PC-3 (cell line): ENCODE results near the gene AQP6. TPM values are rescaled to one million over a fixed set of nuclear protein-coding genes. Genes with fewer than 3 reads are reported as not detected.
A peak's percentile ranks its signal among the peaks of the same experiment; 100 is the strongest.

ENCODE experiments used
- ATAC-seq: fragments of 200-7000 bp; cut with Tn5 transposase; 2 replicates; pipeline ENCODE4 v1.9.1; 2020; ENCODE audit warnings: mild to moderate bottlenecking, moderate library complexity
- BruUV-seq: library from RNA; stranded (reverse); fragments of 400-500 nt; replicated peaks from 2 replicates; lab custom pipeline; 2021; lab: Mats Ljungman, UMichigan
- CTCF ChIA-PET: fragments of 300-600 bp; sonication (Branson Sonifier 250); formaldehyde crosslinking; loops from one replicate; lab custom pipeline; 2022; ENCODE audit warnings: antibody characterized with exemption; lab: Charles Lee
- POLR2A ChIA-PET: fragments of 300-600 bp; sonication (Branson Sonifier 250); formaldehyde crosslinking; loops from one replicate; lab custom pipeline; 2022; ENCODE audit warnings: antibody characterized with exemption; ENCODE audit not compliant: unreplicated experiment; lab: Charles Lee
- DNase-seq: peaks from one replicate; pipeline ENCODE4 v3.0.0-alpha.2; 2015
- H2AFZ ChIP-seq: fragments of 300-600 bp; sonication (generic); 2 replicates; pipeline ENCODE4 v1.6.0; 2016; ENCODE audit warnings: antibody characterized with exemption, low read length
- H3F3A ChIP-seq: fragments of 300-600 bp; sonication (generic); one replicate; pipeline ENCODE4 v1.6.0; 2017; ENCODE audit warnings: antibody characterized with exemption, low read length, control low read depth, mild to moderate bottlenecking; ENCODE audit not compliant: unreplicated experiment
- H3K27ac ChIP-seq: fragments of 300-600 bp; sonication (generic); 2 replicates; pipeline ENCODE4 v1.5.1; 2016; ENCODE audit warnings: mild to moderate bottlenecking, low read length
- H3K27me3 ChIP-seq: fragments of 300-600 bp; sonication (generic); 2 replicates; pipeline ENCODE4 v1.6.1; 2016; ENCODE audit warnings: low read length, mixed read lengths
- H3K36me3 ChIP-seq: fragments of 300-600 bp; sonication (generic); 2 replicates; pipeline ENCODE4 v1.6.1; 2016; ENCODE audit warnings: low read depth, mixed run types, low read length, mixed read lengths
- H3K4me1 ChIP-seq: fragments of 300-600 bp; sonication (generic); 2 replicates; pipeline ENCODE4 v1.5.1; 2016; ENCODE audit warnings: low read length; ENCODE audit not compliant: insufficient read depth
- H3K4me2 ChIP-seq: fragments of 300-600 bp; sonication (generic); 2 replicates; pipeline ENCODE4 v1.6.0; 2016; ENCODE audit warnings: low read length
- H3K4me3 ChIP-seq: fragments of 300-600 bp; sonication (generic); 2 replicates; pipeline ENCODE4 v1.5.1; 2016; ENCODE audit warnings: mild to moderate bottlenecking, low read length, mixed read lengths
- H3K79me2 ChIP-seq: fragments of 300-600 bp; sonication (generic); 2 replicates; pipeline ENCODE4 v1.6.1; 2017; ENCODE audit warnings: low read length, mixed read lengths
- H3K9ac ChIP-seq: fragments of 300-600 bp; sonication (generic); 2 replicates; pipeline ENCODE4 v1.6.0; 2016; ENCODE audit warnings: mild to moderate bottlenecking, low read length
- H3K9me2 ChIP-seq: fragments of 300-600 bp; sonication (generic); replicated peaks from 2 replicates; pipeline ENCODE4 v1.6.1; 2016; ENCODE audit warnings: mixed run types, low read length, mixed read lengths
- H3K9me3 ChIP-seq: fragments of 300-600 bp; sonication (generic); 2 replicates; pipeline ENCODE4 v1.6.1; 2016; ENCODE audit warnings: low read length, mixed read lengths
- H4K20me1 ChIP-seq: fragments of 300-600 bp; sonication (generic); 2 replicates; pipeline ENCODE4 v1.6.1; 2016; ENCODE audit warnings: low read length, mixed read lengths
- EZH2 ChIP-seq: fragments of 300-600 bp; sonication (generic); IDR thresholded peaks from one replicate; pipeline ENCODE4 v1.6.1; 2017; ENCODE audit warnings: antibody characterized with exemption, mild to moderate bottlenecking, low read length; ENCODE audit not compliant: unreplicated experiment
- EZH2phosphoT487 ChIP-seq: fragments of 300-600 bp; sonication (generic); IDR thresholded peaks from 2 replicates; pipeline ENCODE4 v1.6.1; 2018; ENCODE audit warnings: mild to moderate bottlenecking, antibody characterized with exemption, low read length, borderline replicate concordance
- intact Hi-C: fragments of 100-400 bp; cut with micrococcal nuclease; formaldehyde crosslinking; loops from 2 replicates; pipeline ENCODE4 v1.9.0; 2023
- total RNA-seq: library from RNA; depleted of rRNA; stranded (reverse); fragments of >200 nt; gene quantifications from 2 replicates; pipeline ENCODE4 v1.2.3, GENCODE V29; 2014
- TF ChIP-seq, protein P1 (sequence below): fragments of 300-600 bp; sonication (generic); conservative IDR thresholded peaks from 2 replicates; pipeline ENCODE4 v1.5.1; 2017; ENCODE audit warnings: antibody characterized with exemption, low read depth, mild to moderate bottlenecking, low read length

The AQP6 gene
- total RNA-seq, 1 experiment from 2014 or later, result not detected

GRCh38 chr12:49967777-49968250, 4.9 kb upstream of the AQP6 start:
- peak overlapping the region; percentile 65; the same call in 1 of the 2 replicates for H3K4me3 ChIP-seq
- H3K9me2 ChIP-seq, result no peaks in the 10 kb centered on the region
- no peaks in the 10 kb centered on the region for H4K20me1 ChIP-seq
- no peaks in the 10 kb centered on the region for H3K79me2 ChIP-seq
- no peak overlapping the region for H3K9ac ChIP-seq
- no peaks in the 10 kb centered on the region for H3K36me3 ChIP-seq
- ChIA-PET CTCF (interaction anchor here (0.5 to 2.7 kb wide), 3 partner anchors 88 to 345 kb away, joined by 6 to 38 read pairs (median 22); partner anchors contain the start of gene PRPF40B), POLR2A (no interaction called here)
- H3F3A ChIP-seq, result no peaks in the 10 kb centered on the region
- H3K4me1 ChIP-seq, result peaks cover 12% of the 10 kb centered on the region
- H3K4me2 ChIP-seq, result peak overlapping the region; percentile 95
- DNase-seq, result no peak
- H3K27me3 ChIP-seq, result no peaks in the 10 kb centered on the region
- no TSS peak for BruUV-seq
- no peak overlapping the region for H3K27ac ChIP-seq
- no peak for ATAC-seq
- H2AFZ ChIP-seq, result peak overlapping the region; percentile 98
- intact Hi-C loops, result loop anchor here (1.0 to 10.0 kb wide), 4 partner anchors 88 to 193 kb away; no protein-coding TSS in a partner anchor
- H3K9me3 ChIP-seq, result no peaks in the 10 kb centered on the region
- TF ChIP-seq, protein P1, sequence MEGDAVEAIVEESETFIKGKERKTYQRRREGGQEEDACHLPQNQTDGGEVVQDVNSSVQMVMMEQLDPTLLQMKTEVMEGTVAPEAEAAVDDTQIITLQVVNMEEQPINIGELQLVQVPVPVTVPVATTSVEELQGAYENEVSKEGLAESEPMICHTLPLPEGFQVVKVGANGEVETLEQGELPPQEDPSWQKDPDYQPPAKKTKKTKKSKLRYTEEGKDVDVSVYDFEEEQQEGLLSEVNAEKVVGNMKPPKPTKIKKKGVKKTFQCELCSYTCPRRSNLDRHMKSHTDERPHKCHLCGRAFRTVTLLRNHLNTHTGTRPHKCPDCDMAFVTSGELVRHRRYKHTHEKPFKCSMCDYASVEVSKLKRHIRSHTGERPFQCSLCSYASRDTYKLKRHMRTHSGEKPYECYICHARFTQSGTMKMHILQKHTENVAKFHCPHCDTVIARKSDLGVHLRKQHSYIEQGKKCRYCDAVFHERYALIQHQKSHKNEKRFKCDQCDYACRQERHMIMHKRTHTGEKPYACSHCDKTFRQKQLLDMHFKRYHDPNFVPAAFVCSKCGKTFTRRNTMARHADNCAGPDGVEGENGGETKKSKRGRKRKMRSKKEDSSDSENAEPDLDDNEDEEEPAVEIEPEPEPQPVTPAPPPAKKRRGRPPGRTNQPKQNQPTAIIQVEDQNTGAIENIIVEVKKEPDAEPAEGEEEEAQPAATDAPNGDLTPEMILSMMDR, result no peak
- TF ChIP-seq EZH2phosphoT487 (no peak), EZH2 (no peak)

DNA sequence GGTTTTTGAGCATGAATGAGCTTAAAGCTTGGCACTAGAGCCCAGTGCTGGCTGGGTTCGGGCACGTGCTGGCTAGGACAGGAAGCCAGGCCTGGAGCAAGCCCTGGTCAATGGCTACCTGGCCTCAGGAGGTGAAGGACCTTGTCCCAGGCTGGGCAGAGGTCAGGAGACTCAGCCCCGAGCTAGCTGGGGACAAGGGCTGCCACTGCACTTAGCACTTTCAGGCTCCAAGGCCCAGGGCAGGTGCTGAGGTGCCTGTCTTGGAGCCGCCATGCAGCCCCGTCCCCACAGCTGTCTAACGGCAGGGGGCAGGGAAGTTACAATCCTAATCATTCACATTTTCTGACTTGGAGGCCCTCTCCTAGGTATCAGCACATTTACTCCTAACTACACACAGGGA, 4.3 kb upstream of the AQP6 start:
- ATAC-seq, result no peak
- H3K9me3 ChIP-seq, result no peaks in the 10 kb centered on the region
- DNase-seq, result no peak
- ChIA-PET CTCF (interaction anchor here (0.7 to 2.7 kb wide), 4 partner anchors 9 to 103 kb away, joined by 3 to 38 read pairs (median 14); no protein-coding TSS in a partner anchor), POLR2A (no interaction called here)
- intact Hi-C loops, result loop anchor here (10.0 kb wide), 2 partner anchors 104 to 194 kb away; no protein-coding TSS in a partner anchor
- no peaks in the 10 kb centered on the region for H3K9me2 ChIP-seq
- H3F3A ChIP-seq, result no peaks in the 10 kb centered on the region
- H3K9ac ChIP-seq, result no peak overlapping the region
- TF ChIP-seq, protein P1, result no peak
- TF ChIP-seq EZH2 (no peak), EZH2phosphoT487 (no peak)
- no peaks in the 10 kb centered on the region for H3K27me3 ChIP-seq
- peaks cover 6% of the 10 kb centered on the region for H3K4me1 ChIP-seq
- H3K27ac ChIP-seq, result no peak overlapping the region
- H3K79me2 ChIP-seq, result no peaks in the 10 kb centered on the region
- no peak overlapping the region for H2AFZ ChIP-seq
- no peak overlapping the region for H3K4me2 ChIP-seq
- H3K4me3 ChIP-seq, result no peak overlapping the region
- H3K36me3 ChIP-seq, result no peaks in the 10 kb centered on the region
- no peaks in the 10 kb centered on the region for H4K20me1 ChIP-seq
- no TSS peak for BruUV-seq

- Histone ChIP-seq H2AFZ (no peak overlapping the region), H4K20me1 (no peaks in the 10 kb centered on the region), H3F3A (no peaks in the 10 kb centered on the region), H3K9ac (no peak overlapping the region), H3K36me3 (no peaks in the 10 kb centered on the region), H3K4me1 (peaks cover 3% of the 10 kb centered on the region; the same call in 1 of the 2 replicates), H3K9me3 (no peaks in the 10 kb centered on the region), H3K27ac (no peak overlapping the region), H3K9me2 (no peaks in the 10 kb centered on the region), H3K4me3 (no peak overlapping the region), H3K4me2 (no peak overlapping the region), H3K79me2 (no peaks in the 10 kb centered on the region), H3K27me3 (no peaks in the 10 kb centered on the region)
- TF ChIP-seq, protein P1, result no peak
- TF ChIP-seq EZH2phosphoT487 (no peak), EZH2 (no peak)
- ATAC-seq, result no peak
- DNase-seq, result no peak
- BruUV-seq, result no TSS peak
- ChIA-PET POLR2A (no interaction called here), CTCF (interaction anchor here (0.7 to 2.7 kb wide), 2 partner anchors 87 to 102 kb away, joined by 3 to 22 read pairs; no protein-coding TSS in a partner anchor)
- intact Hi-C loops, result loop anchor here (10.0 kb wide), 2 partner anchors 104 to 194 kb away; no protein-coding TSS in a partner anchor
Measured at GRCh38 chr12:49969027-49969426, 3.7 kb upstream of the AQP6 start.
